NCI-H2196 (cell line): ENCODE data around the gene NMRK1.

ENCODE experiments used
- DNase-seq: peaks from one replicate; lab custom pipeline; 2025; ENCODE audit not compliant: unreplicated experiment; lab: John Stamatoyannopoulos, UW

Gene NMRK1

DNA sequence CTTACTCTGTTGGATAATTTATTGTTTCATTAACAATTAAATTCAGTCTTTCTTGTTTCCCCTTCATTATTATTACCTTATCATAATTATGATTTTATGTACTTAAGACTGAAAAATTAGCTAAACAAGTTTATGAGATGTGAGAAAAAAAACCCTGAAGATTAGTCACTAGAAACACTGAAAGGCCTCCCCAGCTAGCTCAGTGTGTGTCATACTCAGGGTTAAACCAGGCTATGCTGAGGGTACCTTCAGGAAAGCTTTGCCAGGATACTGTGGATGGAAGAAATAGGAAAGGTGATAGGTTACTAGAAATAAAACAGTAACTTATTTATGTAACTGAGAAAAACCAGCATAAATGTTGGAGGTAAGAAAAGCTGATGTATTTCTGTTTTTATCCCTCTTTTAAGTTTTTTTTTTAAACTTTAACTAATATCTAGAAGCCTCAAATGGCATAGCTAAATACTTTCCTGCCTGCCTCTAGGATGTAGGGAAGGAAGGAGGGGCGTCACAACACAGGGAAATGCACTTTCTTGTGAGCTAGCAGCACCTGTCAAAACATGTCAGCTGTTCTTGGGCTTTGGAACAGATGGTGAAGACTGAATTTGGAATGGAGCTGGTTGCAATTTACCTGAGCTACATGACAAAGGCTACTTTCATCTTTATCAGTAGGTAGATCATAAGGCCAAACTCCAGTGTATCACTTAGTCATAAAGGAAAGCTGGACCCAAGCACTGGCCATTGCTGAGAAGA lies 24.2 kb downstream of the NMRK1 start:
- DNase-seq = no peak

DNA sequence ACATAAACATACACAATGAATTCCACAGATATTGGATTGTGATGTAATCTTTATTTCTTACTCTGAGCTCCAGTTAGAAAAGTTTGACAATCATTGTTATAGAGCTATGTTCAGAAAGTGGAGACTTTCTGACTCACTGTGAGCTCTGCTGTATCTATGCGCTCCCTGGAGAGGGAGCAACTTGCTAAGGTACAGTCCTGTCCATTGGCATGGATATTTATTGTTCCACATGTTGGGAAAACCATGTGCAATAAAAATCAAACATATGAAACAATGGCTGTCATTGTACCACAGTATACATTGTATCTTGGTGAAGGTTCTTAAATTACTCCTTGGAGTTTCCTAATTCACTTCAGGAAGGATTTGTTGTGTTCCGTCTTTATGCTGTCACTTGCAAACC lies 26.8 kb downstream of the NMRK1 start:
- no peak for DNase-seq

DNA sequence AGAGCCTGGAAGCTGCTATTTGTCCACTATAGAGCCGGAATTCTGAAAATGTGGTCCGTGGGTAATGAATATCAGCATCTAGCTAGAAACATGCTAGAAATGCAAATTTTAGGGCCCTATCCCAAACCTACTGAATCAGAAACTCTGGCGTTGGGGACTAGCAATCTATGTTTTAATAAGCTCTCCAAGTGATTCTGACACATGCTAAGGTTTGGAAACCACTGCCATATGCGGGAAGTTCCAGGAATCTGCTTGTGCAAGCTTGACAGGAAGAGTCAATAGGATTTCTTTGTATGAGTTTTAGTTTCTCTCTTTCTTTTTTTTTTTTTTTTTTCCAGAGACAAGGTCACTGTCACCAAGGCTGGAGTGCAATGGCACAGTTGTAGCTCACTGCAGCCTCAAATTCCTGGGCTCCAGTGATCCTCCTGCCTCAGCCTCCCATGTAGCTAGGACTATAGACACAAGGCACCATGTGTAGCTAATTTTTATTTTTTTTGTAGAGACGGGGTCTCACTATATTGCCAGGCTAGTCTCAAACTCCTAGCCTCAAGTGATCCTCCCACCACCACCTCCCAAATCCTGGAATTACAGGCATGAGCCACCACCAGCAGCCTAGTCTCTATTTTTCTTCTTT lies 33.5 kb downstream of the NMRK1 start:
- DNase-seq = no peak

DNA sequence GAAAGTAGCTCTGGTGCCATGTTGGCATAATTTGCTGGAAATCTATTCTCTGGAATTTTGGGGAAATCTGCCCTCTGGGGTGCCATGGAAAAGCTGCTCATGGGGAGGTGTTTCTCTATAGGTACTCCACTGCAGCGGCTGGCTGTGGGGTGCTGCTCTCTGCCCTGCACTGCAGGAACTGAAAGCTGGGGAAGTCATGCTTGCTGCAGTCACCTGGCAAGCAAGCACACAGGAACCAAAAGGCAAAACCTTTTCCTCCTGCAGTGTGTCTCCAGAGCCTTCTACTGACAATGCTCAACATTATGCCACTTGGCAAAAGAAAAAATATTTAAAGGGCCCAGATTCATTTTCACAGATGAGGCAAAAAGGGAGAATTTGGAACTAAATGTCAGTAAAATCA lies 34.1 kb downstream of the NMRK1 start:
- DNase-seq = no peak

DNA sequence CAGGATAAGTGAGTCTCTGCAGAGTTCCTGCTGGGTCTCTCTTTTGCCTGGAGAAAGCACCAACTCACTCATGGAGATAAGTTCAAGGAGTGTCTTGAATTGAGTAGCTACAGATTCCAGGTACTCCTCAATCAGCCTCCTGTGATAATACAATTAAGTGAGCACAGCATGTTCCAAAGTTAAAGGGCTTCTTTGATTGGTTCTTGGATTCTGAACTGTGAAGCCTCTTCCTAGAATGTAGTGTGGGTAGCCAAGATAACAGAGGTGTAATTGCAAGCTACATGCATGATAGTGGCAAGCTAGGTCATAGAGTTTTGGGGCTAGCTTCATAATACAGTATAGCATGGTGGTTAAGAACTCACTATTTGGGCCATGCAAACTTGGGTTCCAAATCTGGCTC lies 36.7 kb downstream of the NMRK1 start:
- DNase-seq = no peak

DNA sequence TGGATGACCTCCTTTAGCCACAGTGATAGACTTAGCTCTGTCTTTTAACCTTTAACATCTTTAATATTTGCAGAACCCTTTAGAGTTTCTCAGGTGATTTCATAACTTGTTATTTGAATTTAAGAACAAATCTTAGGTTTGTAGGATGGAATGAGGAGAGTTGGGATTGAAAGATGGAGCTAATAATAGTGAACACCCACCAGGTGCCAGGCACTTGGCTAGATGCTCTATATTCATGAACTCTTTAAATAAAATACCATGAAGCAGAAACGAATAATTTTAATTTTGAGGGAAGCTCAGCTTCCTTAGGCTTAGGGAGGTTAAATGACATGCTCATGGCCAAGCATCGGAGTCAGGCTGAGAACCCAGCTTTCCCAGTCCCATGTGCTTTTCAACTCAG lies 40.4 kb downstream of the NMRK1 start:
- no peak for DNase-seq

DNA sequence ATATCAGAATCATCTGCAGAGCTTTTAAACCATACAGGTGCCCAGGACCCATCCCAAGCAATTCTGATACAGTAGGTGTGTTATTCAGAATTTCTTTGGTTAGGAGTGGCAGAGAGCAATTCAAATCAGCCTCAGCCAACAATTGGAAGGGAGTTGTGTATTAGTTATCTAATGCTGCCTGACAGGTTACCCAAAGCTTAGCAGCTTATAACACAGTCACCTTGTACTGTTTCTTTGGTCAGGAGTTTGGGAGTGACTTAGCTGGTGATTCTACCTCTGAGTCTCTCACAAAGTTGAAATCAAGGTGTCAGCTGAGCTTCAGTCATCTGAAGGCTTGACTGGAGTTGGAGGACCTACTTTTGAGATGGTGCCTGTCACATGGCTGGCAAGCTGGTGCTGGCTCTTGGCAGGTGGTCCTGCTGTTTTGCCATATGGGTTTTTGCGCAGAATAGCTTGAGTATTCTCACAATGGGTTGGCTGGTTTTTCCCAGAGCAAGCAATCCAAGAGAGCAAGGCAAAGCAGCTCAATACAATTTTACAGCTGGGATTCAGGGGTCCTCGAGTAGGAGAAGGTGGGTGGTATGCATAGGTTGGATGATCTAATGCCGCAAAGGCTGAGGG lies 41.1 kb downstream of the NMRK1 start:
- DNase-seq = no peak

DNA sequence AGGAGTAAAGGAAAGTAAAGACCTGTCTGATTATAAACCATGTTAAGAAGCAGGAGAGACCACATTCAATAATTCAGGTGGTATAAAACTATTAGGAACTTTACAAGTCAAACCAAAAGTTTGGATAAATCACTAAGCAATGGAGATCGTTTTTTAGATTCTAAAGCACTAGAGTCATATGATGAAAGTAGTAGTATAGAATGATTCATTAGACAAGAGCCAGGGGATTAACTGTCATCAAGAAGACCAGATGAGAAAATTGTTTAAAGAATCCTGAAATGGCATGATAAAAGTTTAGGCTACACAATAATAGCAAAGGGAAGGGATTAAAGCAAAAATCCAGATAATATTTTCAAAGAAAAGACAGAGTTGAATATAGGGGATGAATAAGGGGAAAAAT lies 46.9 kb downstream of the NMRK1 start:
- no peak for DNase-seq

DNA sequence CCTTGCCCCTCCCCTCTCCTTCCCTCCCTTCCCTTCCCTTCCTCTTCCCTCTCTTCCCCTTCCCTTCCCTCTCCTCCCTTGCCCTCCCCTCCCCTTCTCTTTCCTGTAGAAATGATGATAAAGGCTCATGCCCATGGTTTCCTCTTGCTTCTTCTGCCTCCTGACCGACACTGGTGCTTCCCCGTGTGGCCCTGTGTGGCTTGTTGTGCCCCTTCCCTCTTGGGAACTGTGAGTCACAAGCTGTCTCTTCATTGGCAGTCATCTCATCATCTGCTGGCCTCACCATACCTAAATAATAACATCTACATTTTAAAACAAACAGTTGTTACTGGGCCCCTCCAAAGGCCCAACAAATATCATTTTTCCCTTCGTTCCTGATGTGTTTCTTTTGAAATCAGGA lies 48.2 kb downstream of the NMRK1 start:
- DNase-seq = no peak

DNA sequence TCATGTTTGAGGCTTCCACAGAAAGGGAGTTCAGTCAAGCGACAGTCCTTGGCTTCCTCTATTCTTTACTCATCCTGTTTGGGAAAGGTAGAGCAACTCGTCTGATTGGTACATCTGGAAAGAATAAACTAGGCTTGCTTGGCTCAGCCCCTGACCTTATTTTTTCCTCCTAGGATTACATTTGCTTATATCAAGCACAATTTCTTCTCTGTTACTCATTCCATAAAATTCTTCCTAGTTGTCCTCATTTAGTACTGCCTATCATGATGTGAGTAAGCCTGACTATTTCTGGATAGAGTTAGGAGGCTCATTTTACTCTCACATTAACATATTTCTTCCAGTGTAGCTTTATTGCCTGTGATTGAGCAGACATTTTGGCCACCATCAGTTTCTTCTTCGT lies 48.9 kb downstream of the NMRK1 start:
- DNase-seq = no peak

DNA sequence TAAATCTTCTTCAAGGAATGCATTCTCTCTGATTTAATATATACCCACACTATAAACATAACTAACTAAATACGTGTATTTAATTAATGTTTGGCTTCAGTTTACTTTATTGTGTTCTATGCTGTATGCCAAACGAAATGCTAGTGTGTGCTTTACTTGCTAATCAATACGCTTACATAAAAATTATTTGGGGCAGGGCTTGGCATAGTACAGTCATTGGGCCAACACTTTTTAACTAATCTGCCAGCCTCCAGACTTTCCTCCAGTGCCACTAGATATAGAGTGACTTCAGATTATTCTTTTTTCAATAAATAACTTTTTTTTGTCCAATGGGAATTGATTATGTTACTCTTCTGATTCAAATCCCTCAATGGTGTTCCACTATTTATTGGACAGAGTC lies 51.2 kb downstream of the NMRK1 start:
- DNase-seq = no peak

DNA sequence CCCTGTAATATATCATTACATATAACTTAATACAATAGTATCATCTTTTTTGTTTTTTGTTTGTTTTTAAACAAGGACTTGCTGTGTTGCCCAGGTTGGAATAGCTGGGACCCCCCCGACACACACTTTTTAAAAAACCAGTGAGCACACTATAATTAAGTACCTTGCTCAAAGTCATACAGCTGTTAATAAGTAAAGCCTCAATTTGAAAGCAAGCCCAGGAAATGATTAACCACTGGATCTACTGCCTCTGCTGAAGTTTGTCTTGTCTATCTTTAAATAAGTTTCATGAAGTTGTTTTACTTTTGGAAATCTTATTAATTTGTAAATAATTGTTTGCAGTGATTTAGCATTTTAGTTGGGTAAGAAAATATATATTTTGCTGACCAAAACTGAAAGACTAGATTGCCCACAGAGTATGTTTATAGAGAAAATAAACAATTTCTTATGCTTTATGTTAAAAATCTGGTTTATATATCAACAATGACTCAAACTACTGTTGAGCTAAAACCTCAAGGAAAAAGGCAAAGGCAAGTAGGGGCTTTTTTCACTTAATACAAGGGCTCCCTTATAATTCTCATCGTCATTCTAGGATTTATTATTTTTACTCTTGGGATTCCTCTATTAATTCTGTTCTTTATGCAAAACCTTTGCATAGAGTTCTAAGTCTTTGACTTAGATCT lies 54.0 kb downstream of the NMRK1 start:
- no peak for DNase-seq

DNA sequence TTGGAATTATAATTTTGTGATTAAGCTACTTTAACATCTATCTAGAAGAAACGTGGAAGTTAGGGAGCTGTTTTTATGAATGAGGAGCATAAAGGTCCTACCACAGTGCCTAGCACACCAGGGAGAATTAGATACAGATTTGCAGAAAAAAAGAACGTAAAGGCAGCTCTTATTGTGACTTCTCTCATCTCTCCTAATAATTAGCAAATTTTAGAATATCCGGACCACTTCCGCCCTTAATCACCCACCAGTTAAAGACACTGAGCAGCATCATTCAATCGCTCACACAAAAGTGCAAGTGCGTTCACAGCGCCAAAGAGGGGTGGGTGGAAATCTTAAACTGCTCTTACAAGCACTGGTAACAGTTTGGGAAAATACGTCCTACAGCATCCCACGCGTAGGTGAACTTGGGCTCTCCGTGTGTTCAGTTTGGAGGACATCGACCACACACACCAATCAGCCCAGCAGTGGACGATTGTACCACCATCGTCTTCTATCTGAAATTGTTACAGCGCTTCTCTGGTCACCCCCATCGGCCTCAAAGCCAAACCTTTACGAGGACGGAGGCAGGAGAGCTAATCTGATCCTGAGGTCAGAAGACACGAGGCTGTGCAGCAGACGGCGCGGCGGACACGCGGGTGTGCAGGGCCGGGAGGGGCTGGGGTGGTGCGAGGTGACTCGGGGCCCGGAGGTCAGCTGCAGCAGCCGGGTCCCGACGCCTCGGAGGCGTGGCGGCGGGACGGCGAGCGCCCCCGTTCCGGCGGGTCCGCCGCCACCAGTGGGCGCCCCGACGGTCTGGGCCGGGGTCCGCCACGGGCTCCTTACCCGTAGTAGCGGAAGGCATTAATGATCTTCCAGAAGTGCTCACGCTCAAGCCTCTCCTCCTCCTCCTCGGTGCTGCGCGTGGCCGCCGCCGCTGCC lies 60.5 kb downstream of the NMRK1 start:
- DNase-seq = no peak

DNA sequence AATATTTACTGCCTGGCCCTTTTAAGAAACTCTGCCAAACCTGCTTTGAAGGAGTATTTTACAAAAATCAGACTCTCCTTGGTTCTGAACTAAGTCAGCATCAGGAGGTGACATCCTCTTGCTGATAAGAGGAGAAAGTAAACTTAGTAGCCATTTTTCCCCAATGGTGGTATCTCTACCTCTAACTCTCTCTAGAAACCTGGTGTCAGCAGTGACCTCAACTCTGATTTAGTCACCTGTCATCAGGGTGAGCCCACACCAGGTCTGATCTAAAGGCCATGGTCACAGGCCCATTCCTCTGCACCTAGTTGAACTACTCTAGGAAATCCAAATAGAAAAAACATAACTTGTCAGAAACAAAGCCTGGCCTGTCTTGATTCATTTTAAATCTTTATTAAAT lies 64.1 kb downstream of the NMRK1 start:
- no peak for DNase-seq

DNA sequence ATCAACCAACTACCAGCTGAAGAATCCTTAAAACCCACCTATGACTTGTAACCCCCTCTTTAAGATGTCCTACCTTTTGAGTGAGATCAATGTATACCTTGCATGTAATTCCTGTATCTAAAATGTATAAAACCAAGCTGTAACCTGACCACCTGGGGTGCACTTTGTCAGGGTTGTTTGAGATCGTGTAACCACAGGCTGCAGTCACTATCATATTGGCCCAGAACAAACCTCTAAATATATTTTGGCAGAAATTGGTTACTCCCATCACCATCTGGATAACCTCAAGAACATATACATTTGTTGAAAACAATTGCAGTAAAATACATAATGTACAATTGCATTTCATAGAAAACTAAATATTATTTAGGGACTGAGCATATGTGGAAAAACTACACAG lies 68.3 kb downstream of the NMRK1 start:
- DNase-seq = no peak

DNA sequence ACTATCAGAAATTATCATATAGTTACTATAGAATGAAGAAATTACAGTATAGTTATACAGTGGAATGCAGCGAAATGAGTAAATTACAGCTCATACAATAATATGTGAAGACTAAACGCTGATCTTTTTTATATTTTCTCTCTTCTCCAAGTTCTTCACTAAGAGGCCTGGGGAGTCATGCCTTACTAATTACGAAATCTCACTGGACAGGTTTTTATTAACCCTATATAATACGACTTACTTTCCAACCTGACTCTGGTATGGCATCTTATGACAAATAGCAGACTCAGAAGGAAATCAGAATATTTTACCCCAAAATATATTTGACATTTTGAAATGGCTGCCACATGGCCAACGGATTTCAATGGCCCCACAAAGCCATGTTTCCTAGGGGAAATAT lies 68.9 kb downstream of the NMRK1 start:
- DNase-seq = no peak

DNA sequence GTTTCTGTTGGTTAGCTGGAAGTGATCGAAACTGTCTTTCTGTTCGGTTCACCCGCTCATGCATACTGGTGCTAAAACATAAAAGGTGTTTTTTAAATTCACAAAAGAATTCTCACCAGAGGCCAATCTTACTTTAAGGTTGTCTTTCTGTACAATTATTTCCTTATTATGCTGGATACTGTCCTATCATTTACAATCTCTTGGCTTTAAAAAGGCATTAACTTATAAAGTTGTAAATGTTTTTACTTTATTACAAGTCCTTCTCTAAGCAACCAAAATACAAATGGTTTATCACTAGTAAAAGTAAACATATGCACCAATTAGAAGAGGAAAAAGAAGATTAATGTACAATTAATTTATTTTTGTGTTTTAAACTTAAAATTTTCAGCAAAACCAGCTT lies 70.6 kb downstream of the NMRK1 start:
- DNase-seq = no peak

DNA sequence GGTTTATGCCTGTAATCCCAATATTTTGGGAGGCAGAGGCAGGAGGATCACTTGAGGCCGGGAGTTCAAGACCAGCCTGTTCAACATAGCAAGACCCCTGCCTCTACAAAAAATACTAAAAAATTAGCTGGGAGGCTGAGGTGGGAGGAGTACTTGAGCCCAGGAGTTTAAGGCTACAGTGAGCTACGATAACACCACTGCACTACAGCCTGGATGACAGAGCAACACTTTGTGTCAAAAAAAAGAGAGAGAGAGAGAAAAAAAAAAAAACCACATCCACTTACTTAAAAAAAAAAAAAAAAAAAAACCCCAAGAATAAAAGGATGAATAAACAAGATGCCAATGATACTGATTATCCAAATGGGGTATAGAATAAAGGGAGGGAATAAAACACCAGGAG lies 74.2 kb downstream of the NMRK1 start:
- no peak for DNase-seq
